ENCODE results near the gene ZNF3. TPM values are rescaled to one million over a fixed set of nuclear protein-coding genes. Genes with fewer than 3 reads are reported as not detected.
A peak's percentile ranks its signal among the peaks of the same experiment; 100 is the strongest.

The ZNF3 gene
- total RNA-seq, 2 experiments from 2014 or later = 21.1 to 22.3 TPM

DNA sequence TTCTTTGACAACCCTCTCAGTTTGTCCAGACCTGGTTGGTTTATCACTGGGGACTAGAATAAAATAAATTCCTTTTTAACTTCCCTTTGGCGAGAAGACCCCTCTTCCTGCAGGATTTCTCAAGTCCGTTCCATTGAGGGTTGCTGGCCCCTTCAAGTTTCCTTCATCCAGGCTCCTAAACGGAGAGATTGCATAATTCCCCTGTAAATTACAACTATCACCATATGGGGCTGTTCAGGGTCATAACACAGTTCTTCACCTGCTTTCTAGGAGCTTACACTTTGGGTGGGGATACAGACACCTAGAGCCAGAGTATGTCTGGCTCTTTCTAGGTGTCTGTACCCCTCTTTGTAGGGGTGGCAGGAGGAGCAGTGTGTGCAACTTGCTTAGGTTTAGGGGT lies 4.0 kb upstream of the ZNF3 start:
- H3K4me3 Mint-ChIP-seq = no peak overlapping the region
- peaks cover 37% of the 10 kb centered on the region for H3K4me1 Mint-ChIP-seq
- no peak for DNase-seq
- no peaks in the 10 kb centered on the region for H3K27me3 Mint-ChIP-seq
- peaks cover 15% of the 10 kb centered on the region for H3K36me3 Mint-ChIP-seq
- no peak overlapping the region for H3K27ac Mint-ChIP-seq
- H3K9me3 Mint-ChIP-seq = no peaks in the 10 kb centered on the region

GRCh38 chr7:100082978-100083377 lies 1.5 kb upstream of the ZNF3 start:
- Mint-ChIP-seq H3K4me3 (peak overlapping the region; percentile 92), H3K36me3 (peaks cover 13% of the 10 kb centered on the region), H3K4me1 (peaks cover 31% of the 10 kb centered on the region), H3K27me3 (no peaks in the 10 kb centered on the region), H3K9me3 (no peaks in the 10 kb centered on the region), H3K27ac (peak overlapping the region; percentile 92)
- no peak for DNase-seq

GRCh38 chr7:100080907-100081534 lies 502 bp downstream of the ZNF3 start:
- Mint-ChIP-seq H3K4me1 (peaks cover 30% of the 10 kb centered on the region), H3K27me3 (no peaks in the 10 kb centered on the region), H3K36me3 (peaks cover 19% of the 10 kb centered on the region), H3K27ac (peak overlapping the region; percentile 92), H3K4me3 (peak overlapping the region; percentile 92), H3K9me3 (no peaks in the 10 kb centered on the region)
- DNase-seq = no peak

DNA sequence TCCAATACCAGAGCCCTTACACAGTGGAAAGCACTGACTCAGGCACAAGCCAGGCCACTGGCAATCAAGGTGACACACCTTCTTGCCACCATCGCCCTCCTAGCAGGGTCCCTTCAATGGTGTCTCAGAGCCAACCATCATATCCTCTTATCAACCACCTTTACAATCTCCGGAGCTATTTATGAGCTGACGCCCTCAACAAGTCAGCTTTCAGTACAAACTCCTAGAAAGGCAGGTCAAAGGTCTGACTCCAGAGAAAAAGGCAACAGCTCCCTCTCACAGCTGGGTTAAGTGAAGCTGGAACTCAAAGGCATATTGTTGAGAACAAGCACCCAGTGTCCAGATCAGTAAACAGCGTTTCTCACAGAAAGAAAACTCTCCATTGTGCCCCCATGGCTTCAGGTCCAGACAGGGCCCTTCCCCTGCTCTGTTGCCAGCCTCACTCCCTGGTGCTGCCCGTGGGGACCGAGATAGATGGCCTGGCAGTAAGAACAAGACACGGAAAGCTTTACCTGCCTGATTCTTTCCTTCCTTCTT lies 2.4 kb downstream of the ZNF3 start:
- DNase-seq = no peak
- Mint-ChIP-seq H3K27me3 (no peaks in the 10 kb centered on the region), H3K4me1 (peaks cover 30% of the 10 kb centered on the region), H3K27ac (no peak overlapping the region), H3K36me3 (peaks cover 38% of the 10 kb centered on the region), H3K9me3 (no peaks in the 10 kb centered on the region), H3K4me3 (no peak overlapping the region)

DNA sequence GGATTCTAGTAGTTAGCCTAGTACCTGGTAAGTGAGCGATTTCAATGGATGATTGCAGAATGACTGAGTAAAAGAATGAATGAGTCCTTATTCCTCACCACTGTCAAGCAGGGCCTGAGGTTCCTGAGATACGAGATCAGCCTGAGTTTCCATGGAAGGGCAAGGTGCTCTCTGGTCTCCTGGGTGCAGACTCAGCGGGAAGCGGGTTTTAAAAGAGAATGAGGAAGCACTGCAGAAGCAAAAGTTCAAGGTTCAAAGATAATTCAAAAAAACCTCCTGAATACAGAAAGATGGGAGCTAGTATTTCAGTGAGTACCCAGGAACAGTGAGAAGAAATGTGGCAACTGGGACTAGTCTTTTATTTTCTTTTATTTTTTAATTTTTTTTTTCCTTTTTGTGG lies 4.3 kb downstream of the ZNF3 start:
- H3K36me3 Mint-ChIP-seq = peaks cover 57% of the 10 kb centered on the region

GRCh38 chr7:100075418-100075817 lies 6.1 kb downstream of the ZNF3 start:
- no peak for DNase-seq
- Mint-ChIP-seq H3K27me3 (no peaks in the 10 kb centered on the region), H3K9me3 (peaks cover 25% of the 10 kb centered on the region), H3K4me1 (peaks cover 16% of the 10 kb centered on the region), H3K36me3 (peaks cover 70% of the 10 kb centered on the region), H3K4me3 (no peak overlapping the region), H3K27ac (no peak overlapping the region)

More for the DNA sequence above, 4.3 kb downstream of the ZNF3 start:
- DNase-seq = no peak
- no peak overlapping the region for H3K27ac Mint-ChIP-seq
- H3K27me3 Mint-ChIP-seq = no peaks in the 10 kb centered on the region
- H3K9me3 Mint-ChIP-seq = peaks cover 7% of the 10 kb centered on the region
- no peak overlapping the region for H3K4me3 Mint-ChIP-seq
- H3K4me1 Mint-ChIP-seq = peaks cover 22% of the 10 kb centered on the region

- Mint-ChIP-seq H3K4me1 (peaks cover 10% of the 10 kb centered on the region), H3K27me3 (no peaks in the 10 kb centered on the region), H3K4me3 (no peak overlapping the region), H3K9me3 (peaks cover 29% of the 10 kb centered on the region), H3K36me3 (peaks cover 72% of the 10 kb centered on the region), H3K27ac (peak overlapping the region; percentile 54)
- no peak for DNase-seq
Measured at GRCh38 chr7:100074841-100075240, 6.7 kb downstream of the ZNF3 start.

- no peak for DNase-seq
- Mint-ChIP-seq H3K36me3 (peaks cover 77% of the 10 kb centered on the region), H3K4me1 (peaks cover 3% of the 10 kb centered on the region), H3K9me3 (peaks cover 30% of the 10 kb centered on the region), H3K27me3 (no peaks in the 10 kb centered on the region), H3K4me3 (no peak overlapping the region), H3K27ac (no peak overlapping the region)
Measured at GRCh38 chr7:100072462-100072861, 9.1 kb downstream of the ZNF3 start.

GRCh38 chr7:100071018-100071723 lies 10.4 kb downstream of the ZNF3 start:
- H3K27me3 Mint-ChIP-seq = no peaks in the 10 kb centered on the region

DNA sequence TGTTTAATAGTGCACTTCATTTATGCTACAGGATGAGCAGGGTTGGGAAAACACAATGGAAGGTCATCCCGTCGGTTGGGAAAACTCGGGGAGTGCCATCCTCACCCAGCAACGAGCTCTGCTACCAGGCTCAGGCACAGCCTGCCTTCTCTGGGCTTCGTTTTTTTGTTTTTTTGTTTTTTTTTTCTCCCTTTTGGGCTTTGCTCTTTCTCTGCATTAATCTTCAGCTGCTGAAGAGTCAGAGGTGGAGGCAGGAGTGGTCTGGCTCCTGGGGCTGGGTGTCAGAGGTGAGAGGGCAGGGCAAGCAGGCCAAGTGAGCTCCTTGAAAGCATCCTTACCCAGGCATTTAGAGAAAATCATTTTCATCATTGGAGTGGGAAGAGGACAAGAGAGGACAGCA lies 11.5 kb downstream of the ZNF3 start:
- Mint-ChIP-seq H3K27ac (no peak overlapping the region), H3K27me3 (no peaks in the 10 kb centered on the region), H3K4me3 (no peak overlapping the region), H3K9me3 (peaks cover 30% of the 10 kb centered on the region), H3K36me3 (peaks cover 69% of the 10 kb centered on the region), H3K4me1 (no peaks in the 10 kb centered on the region)
- DNase-seq = no peak

More at GRCh38 chr7:100071018-100071723, 10.4 kb downstream of the ZNF3 start:
- H3K9me3 Mint-ChIP-seq = peaks cover 30% of the 10 kb centered on the region
- H3K4me1 Mint-ChIP-seq = no peaks in the 10 kb centered on the region
- peaks cover 78% of the 10 kb centered on the region for H3K36me3 Mint-ChIP-seq
- H3K27ac Mint-ChIP-seq = no peak overlapping the region
- H3K4me3 Mint-ChIP-seq = no peak overlapping the region
- no peak for DNase-seq

GRCh38 chr7:100066953-100067352 lies 14.6 kb downstream of the ZNF3 start:
- Mint-ChIP-seq H3K27ac (no peak overlapping the region), H3K36me3 (peaks cover 39% of the 10 kb centered on the region)

GRCh38 chr7:100065452-100066186 lies 15.9 kb downstream of the ZNF3 start:
- Mint-ChIP-seq H3K27ac (no peak overlapping the region), H3K27me3 (no peaks in the 10 kb centered on the region), H3K36me3 (peaks cover 27% of the 10 kb centered on the region), H3K4me3 (no peak overlapping the region), H3K4me1 (no peaks in the 10 kb centered on the region), H3K9me3 (peaks cover 7% of the 10 kb centered on the region)
- no peak for DNase-seq

More at GRCh38 chr7:100066953-100067352, 14.6 kb downstream of the ZNF3 start:
- Mint-ChIP-seq H3K4me3 (no peak overlapping the region), H3K9me3 (peaks cover 21% of the 10 kb centered on the region), H3K27me3 (no peaks in the 10 kb centered on the region), H3K4me1 (no peaks in the 10 kb centered on the region)
- no peak for DNase-seq

- H3K27ac Mint-ChIP-seq = no peak overlapping the region
- no peaks in the 10 kb centered on the region for H3K4me1 Mint-ChIP-seq
- DNase-seq = no peak
- H3K27me3 Mint-ChIP-seq = no peaks in the 10 kb centered on the region
- H3K4me3 Mint-ChIP-seq = no peak overlapping the region
- H3K36me3 Mint-ChIP-seq = peaks cover 17% of the 10 kb centered on the region
- no peaks in the 10 kb centered on the region for H3K9me3 Mint-ChIP-seq
Measured at GRCh38 chr7:100064162-100064561, 17.4 kb downstream of the ZNF3 start.

GRCh38 chr7:100063376-100063775 lies 18.1 kb downstream of the ZNF3 start:
- no peaks in the 10 kb centered on the region for H3K4me1 Mint-ChIP-seq
- no peak overlapping the region for H3K4me3 Mint-ChIP-seq
- H3K27ac Mint-ChIP-seq = no peak overlapping the region
- DNase-seq = no peak
- H3K27me3 Mint-ChIP-seq = no peaks in the 10 kb centered on the region
- H3K9me3 Mint-ChIP-seq = no peaks in the 10 kb centered on the region
- peaks cover 17% of the 10 kb centered on the region for H3K36me3 Mint-ChIP-seq

- H3K27me3 Mint-ChIP-seq = no peaks in the 10 kb centered on the region
- no peaks in the 10 kb centered on the region for H3K4me1 Mint-ChIP-seq
- H3K9me3 Mint-ChIP-seq = no peaks in the 10 kb centered on the region
- DNase-seq = no peak
- peak overlapping the region; percentile 6 for H3K27ac Mint-ChIP-seq
- H3K4me3 Mint-ChIP-seq = no peak overlapping the region
- peaks cover 10% of the 10 kb centered on the region for H3K36me3 Mint-ChIP-seq
Measured at GRCh38 chr7:100061518-100062193, 19.9 kb downstream of the ZNF3 start.

All from activated naive CD8-positive, alpha-beta T cell treated with anti-CD3 and anti-CD28 coated beads for 36 hours (primary cell).